ENCODE results near the gene TUBGCP6. TPM values are rescaled to one million over a fixed set of nuclear protein-coding genes. Genes with fewer than 3 reads are reported as not detected.

Gene TUBGCP6
- total RNA-seq, 4 donors from 2014 or later: 18.7 to 27.4 (median 19.2) TPM

DNA sequence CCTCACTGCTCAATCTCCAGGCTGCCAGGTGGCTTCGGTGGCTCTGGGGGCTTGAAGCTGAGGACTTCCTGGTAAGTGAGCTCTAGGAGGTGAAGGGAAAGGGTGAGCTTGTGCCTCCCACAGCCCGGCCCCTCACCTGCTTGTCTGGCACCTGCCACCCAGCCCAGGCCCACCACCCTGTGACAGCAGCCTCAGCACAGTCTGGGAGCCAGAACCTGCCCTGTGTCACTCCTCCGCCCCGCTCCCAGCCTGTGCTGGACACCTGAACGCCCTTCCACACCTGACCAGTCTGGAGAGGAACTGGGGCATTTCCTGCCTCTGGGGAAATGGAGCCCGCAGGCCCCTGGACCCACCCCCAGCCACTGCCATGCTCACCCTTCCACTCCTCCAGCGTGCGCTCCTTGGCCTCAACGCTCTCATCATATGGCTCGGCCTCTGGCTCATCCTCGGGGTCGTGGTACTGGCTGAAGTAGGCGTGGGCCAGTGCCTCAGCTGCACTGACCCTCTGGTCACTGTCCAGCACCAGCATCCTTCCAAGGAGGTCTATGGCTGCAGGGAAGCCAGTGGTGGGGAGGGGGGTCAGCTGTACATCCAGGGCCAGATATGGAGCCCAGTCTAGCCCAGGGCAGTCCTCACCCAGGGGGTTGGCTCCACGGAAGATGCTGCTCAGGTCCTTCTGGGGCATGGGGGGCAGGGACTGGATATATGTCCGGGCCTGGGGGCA is 20.3 kb upstream of the TUBGCP6 start:
- peaks cover 28 to 48% of the 10 kb centered on the region in 2 donors for H3K4me1 ChIP-seq
- TF ChIP-seq POLR2A (IDR thresholded peaks at IDR 0.05): no peak
- TF ChIP-seq, protein P1, sequence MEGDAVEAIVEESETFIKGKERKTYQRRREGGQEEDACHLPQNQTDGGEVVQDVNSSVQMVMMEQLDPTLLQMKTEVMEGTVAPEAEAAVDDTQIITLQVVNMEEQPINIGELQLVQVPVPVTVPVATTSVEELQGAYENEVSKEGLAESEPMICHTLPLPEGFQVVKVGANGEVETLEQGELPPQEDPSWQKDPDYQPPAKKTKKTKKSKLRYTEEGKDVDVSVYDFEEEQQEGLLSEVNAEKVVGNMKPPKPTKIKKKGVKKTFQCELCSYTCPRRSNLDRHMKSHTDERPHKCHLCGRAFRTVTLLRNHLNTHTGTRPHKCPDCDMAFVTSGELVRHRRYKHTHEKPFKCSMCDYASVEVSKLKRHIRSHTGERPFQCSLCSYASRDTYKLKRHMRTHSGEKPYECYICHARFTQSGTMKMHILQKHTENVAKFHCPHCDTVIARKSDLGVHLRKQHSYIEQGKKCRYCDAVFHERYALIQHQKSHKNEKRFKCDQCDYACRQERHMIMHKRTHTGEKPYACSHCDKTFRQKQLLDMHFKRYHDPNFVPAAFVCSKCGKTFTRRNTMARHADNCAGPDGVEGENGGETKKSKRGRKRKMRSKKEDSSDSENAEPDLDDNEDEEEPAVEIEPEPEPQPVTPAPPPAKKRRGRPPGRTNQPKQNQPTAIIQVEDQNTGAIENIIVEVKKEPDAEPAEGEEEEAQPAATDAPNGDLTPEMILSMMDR (IDR thresholded peaks at IDR 0.05 in 4 of 5, conservative IDR thresholded peaks at IDR 0.05 in 1 of 5): no peak
- H3K4me3 ChIP-seq: no peak overlapping the region
- intact Hi-C loops (cut with DNase I; ENCODE audit: low total_unique reads): no loop called here
- DNase-seq: no peak
- H3K27ac ChIP-seq: no peak overlapping the region
- in situ Hi-C loops (cut with MboI; ENCODE audit: low sequenced_read_pairs in 4 of 4): no loop called here
- no peaks in the 10 kb centered on the region for H3K9me3 ChIP-seq
- no peaks in the 10 kb centered on the region for H3K36me3 ChIP-seq
- peaks cover 0 to 4% (median 2%) of the 10 kb centered on the region in 3 donors for H3K27me3 ChIP-seq
- no peak for ATAC-seq

DNA sequence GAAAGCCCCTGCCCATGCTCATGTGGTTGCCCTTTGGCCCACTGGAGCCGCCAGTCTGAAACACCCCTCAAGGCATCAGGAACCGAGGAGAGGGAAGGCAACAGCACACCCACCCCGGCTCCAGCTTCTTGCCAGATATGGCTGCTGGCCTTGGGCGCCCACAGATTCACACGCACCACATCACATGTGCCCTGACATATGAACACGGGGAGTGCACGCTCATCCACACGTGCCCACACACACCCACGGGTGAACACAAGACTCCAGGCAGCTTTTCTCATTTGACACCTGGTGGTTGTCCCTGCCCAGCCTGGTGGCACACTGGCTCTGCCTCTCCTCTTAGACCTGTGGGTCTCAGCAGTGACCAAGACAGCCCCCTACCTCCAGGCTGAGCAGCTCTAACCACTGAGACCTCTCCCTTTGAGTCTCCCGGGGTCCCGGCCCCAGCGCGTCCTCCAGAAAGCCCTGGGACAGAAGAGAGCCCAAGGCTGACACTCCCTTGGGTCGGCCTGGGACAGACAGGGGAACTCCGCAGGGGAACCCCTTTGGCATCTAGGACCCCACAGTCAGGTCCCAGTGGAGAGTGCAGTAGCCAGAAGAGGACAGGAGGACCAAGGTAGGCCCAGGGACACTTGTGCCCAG is 19.4 kb upstream of the TUBGCP6 start:
- TF ChIP-seq POLR2A (IDR thresholded peaks at IDR 0.05): no peak
- TF ChIP-seq, protein P1 (IDR thresholded peaks at IDR 0.05 in 4 of 5, conservative IDR thresholded peaks at IDR 0.05 in 1 of 5): no peak
- in situ Hi-C loops (cut with MboI; ENCODE audit: low sequenced_read_pairs in 4 of 4) (no loop called here), intact Hi-C loops (cut with DNase I; ENCODE audit: low total_unique reads) (no loop called here)
- no peak overlapping the region for H3K4me3 ChIP-seq
- peaks cover 0 to 2% (median 0%) of the 10 kb centered on the region in 3 donors for H3K27me3 ChIP-seq
- no peak for DNase-seq
- no peaks in the 10 kb centered on the region for H3K36me3 ChIP-seq
- no peak for ATAC-seq
- peaks cover 28 to 50% of the 10 kb centered on the region in 2 donors for H3K4me1 ChIP-seq
- H3K9me3 ChIP-seq: no peaks in the 10 kb centered on the region
- no peak overlapping the region for H3K27ac ChIP-seq

DNA sequence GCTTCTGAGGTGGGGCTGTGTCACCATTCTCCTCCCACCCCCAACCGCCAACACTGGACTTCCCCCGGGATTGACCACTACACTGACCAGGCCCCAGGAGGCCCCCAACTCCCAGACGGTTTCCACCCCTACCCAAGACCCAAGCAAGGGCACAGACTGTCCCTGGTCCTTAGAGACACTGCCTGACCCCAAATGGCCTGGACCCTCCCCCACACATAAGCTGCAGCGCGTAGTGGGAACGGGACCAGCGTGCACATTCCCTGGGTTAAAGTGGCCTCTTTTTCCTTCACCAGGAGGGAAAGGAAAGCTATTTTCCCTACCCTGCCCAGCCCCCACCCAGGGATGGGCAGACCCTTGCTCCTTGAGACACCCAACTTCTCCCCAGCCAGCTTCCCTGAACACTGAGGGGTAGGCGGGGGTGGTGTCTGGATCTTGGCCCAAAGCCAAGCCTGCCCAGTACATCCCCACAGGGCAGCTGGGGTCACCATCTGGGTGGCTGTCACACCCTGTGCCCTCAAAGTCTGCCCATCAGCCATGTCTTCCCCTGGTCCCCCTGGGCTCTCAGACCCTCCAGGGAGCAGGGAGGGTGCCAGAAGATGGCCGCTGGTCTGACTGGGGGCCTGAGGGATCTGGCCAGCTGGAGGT is 18.3 kb upstream of the TUBGCP6 start:
- ATAC-seq (no peak), DNase-seq (peak in 1 of 2 donors; percentile 37)
- Histone ChIP-seq H3K4me3 (no peak overlapping the region), H3K36me3 (no peaks in the 10 kb centered on the region), H3K27me3 (no peaks in the 10 kb centered on the region), H3K27ac (peak overlapping the region; percentile 96 to 99 (median 98)), H3K9me3 (no peaks in the 10 kb centered on the region), H3K4me1 (peaks cover 23 to 52% of the 10 kb centered on the region in 2 donors)
- intact Hi-C loops (cut with DNase I; ENCODE audit: low total_unique reads): no loop called here
- in situ Hi-C loops (cut with MboI; ENCODE audit: low sequenced_read_pairs in 4 of 4): no loop called here
- TF ChIP-seq POLR2A (IDR thresholded peaks at IDR 0.05): no peak
- TF ChIP-seq, protein P1 (IDR thresholded peaks at IDR 0.05 in 4 of 5, conservative IDR thresholded peaks at IDR 0.05 in 1 of 5): no peak

DNA sequence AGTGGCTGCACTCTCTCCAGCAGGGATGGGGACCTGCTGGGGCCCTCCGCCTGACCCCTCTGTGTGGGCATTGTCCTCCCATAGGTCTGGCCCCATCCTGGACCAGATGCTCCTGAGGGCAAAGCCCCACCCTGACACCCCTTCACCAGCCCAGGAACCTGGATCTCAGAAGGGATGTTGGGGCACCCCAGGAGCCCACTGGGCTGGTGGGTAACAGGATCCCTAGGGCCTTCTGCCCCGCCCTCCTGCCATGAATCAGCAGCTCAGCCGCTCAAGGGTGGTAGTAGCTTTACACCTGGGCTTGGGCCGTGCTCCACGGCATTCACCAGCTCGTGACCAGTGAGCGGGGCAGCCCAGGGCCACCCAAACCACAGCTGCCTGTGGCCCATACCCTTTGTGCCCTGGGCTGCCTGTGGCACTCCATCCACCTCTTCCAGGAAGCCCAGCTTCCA is 17.7 kb upstream of the TUBGCP6 start:
- no peaks in the 10 kb centered on the region for H3K36me3 ChIP-seq
- H3K27me3 ChIP-seq: no peaks in the 10 kb centered on the region
- peak; percentile 85 to 93 for DNase-seq
- H3K4me3 ChIP-seq: peak overlapping the region in 3 of 4 donors; percentile 47 to 68 (median 67)
- no peaks in the 10 kb centered on the region for H3K9me3 ChIP-seq
- peaks cover 25 to 56% of the 10 kb centered on the region in 2 donors for H3K4me1 ChIP-seq
- ATAC-seq: peak; percentile 23 to 38
- intact Hi-C loops (cut with DNase I; ENCODE audit: low total_unique reads) (no loop called here), in situ Hi-C loops (cut with MboI; ENCODE audit: low sequenced_read_pairs in 4 of 4) (no loop called here)
- TF ChIP-seq, protein P1 (IDR thresholded peaks at IDR 0.05 in 4 of 5, conservative IDR thresholded peaks at IDR 0.05 in 1 of 5): no peak
- TF ChIP-seq POLR2A (IDR thresholded peaks at IDR 0.05): peak in 1 of 2 donors; percentile 47
- H3K27ac ChIP-seq: peak overlapping the region; percentile 96 to 99 (median 98)

All from gastrocnemius medialis (tissue), 4 donors.